SK-N-SH treated with all-trans-retinoic acid at 6 μM for 48 hours (cell line): Measurements from ENCODE around the gene THAP7.
"Not testable (repeated sequence)": the region's sequence is repeated elsewhere in the genome, so short reads cannot be mapped to it uniquely, and the experiment has no call there.

ENCODE experiments used
- ATAC-seq: fragments of 200-7000 bp; cut with Tn5 transposase; 3 replicates; pipeline ENCODE4 v1.9.1; 2020; ENCODE audit warnings: mild to moderate bottlenecking, moderate library complexity
- ARNTL ChIP-seq: fragments of 450-650 bp; formaldehyde crosslinking; IDR thresholded peaks from 2 replicates; pipeline ENCODE4 v1.5.0; 2020; ENCODE audit warnings: low read depth, mild to moderate bottlenecking, moderate library complexity, borderline replicate concordance
- BACH2 ChIP-seq: fragments of 250-450 bp; sonication (Bioruptor Pico); IDR thresholded peaks from 2 replicates; pipeline ENCODE4 v1.9.0; 2021; ENCODE audit warnings: mild to moderate bottlenecking, borderline replicate concordance
- ESRRG ChIP-seq: fragments of 250-450 bp; sonication (Bioruptor Pico); IDR thresholded peaks from 2 replicates; pipeline ENCODE4 v1.6.1; 2021; ENCODE audit warnings: mild to moderate bottlenecking
- GLIS3 ChIP-seq: fragments of 250-450 bp; sonication (Bioruptor Pico); IDR thresholded peaks from 2 replicates; pipeline ENCODE4 v1.5.0; 2020; ENCODE audit warnings: mild to moderate bottlenecking, moderate library complexity
- ISL1 ChIP-seq: fragments of 250-450 bp; sonication (Bioruptor Pico); IDR thresholded peaks from 2 replicates; pipeline ENCODE4 v2.1.2; 2022; ENCODE audit warnings: mild to moderate bottlenecking, moderate library complexity
- PPARA ChIP-seq: fragments of 250-450 bp; sonication (Bioruptor Pico); IDR thresholded peaks from 2 replicates; pipeline ENCODE4 v1.5.0; 2020; ENCODE audit warnings: mild to moderate bottlenecking, borderline replicate concordance
- RARB ChIP-seq: fragments of 250-450 bp; sonication (Bioruptor Pico); IDR thresholded peaks from 2 replicates; pipeline ENCODE4 v1.8.0; 2021; ENCODE audit warnings: mild to moderate bottlenecking, moderate library complexity
- SNAI2 ChIP-seq: fragments of 250-450 bp; sonication (Bioruptor Pico); IDR thresholded peaks from 2 replicates; pipeline ENCODE4 v1.5.0; 2020; ENCODE audit warnings: mild to moderate bottlenecking, moderate library complexity
- TOX ChIP-seq: fragments of 250-450 bp; sonication (Bioruptor Pico); IDR thresholded peaks from 2 replicates; pipeline ENCODE4 v1.8.0; 2021; ENCODE audit warnings: mild to moderate bottlenecking, moderate library complexity, borderline replicate concordance
- ZC3H10 ChIP-seq: fragments of 250-450 bp; sonication (Bioruptor Pico); IDR thresholded peaks from 2 replicates; pipeline ENCODE4 v1.5.1; 2021; ENCODE audit warnings: mild to moderate bottlenecking, moderate library complexity
- ZFP30 ChIP-seq: fragments of 450-650 bp; formaldehyde crosslinking; IDR thresholded peaks from 2 replicates; pipeline ENCODE4 v1.5.0; 2022; ENCODE audit warnings: mild to moderate bottlenecking, moderate library complexity
- ZNF565 ChIP-seq: fragments of 450-650 bp; formaldehyde crosslinking; conservative IDR thresholded peaks from 2 replicates; pipeline ENCODE4 v1.5.0; 2020; ENCODE audit warnings: low read depth, mild to moderate bottlenecking, moderate library complexity
- ZNF8 ChIP-seq: fragments of 450-650 bp; formaldehyde crosslinking; IDR thresholded peaks from 2 replicates; pipeline ENCODE4 v1.5.0; 2020; ENCODE audit warnings: mild to moderate bottlenecking, moderate library complexity
- TF ChIP-seq, protein P1 (sequence below): fragments of 250-450 bp; sonication (Bioruptor Pico); IDR thresholded peaks from 2 replicates; pipeline ENCODE4 v1.5.0; 2020; ENCODE audit warnings: mild to moderate bottlenecking, moderate library complexity
- TF ChIP-seq, protein P2 (sequence below): fragments of 250-450 bp; sonication (Bioruptor Pico); IDR thresholded peaks from 2 replicates; pipeline ENCODE4 v1.8.0; 2020; ENCODE audit warnings: mild to moderate bottlenecking, moderate library complexity, borderline replicate concordance
- TF ChIP-seq, protein P3 (sequence below): fragments of 250-450 bp; sonication (Bioruptor Pico); IDR thresholded peaks from 2 replicates; pipeline ENCODE4 v1.5.1; 2021; ENCODE audit warnings: mild to moderate bottlenecking, moderate library complexity
- TF ChIP-seq, protein P4 (sequence below): fragments of 250-450 bp; sonication (Bioruptor Pico); IDR thresholded peaks from 2 replicates; pipeline ENCODE4 v1.8.0; 2021; ENCODE audit warnings: low read depth, mild to moderate bottlenecking, moderate library complexity, borderline replicate concordance

The THAP7 gene

DNA sequence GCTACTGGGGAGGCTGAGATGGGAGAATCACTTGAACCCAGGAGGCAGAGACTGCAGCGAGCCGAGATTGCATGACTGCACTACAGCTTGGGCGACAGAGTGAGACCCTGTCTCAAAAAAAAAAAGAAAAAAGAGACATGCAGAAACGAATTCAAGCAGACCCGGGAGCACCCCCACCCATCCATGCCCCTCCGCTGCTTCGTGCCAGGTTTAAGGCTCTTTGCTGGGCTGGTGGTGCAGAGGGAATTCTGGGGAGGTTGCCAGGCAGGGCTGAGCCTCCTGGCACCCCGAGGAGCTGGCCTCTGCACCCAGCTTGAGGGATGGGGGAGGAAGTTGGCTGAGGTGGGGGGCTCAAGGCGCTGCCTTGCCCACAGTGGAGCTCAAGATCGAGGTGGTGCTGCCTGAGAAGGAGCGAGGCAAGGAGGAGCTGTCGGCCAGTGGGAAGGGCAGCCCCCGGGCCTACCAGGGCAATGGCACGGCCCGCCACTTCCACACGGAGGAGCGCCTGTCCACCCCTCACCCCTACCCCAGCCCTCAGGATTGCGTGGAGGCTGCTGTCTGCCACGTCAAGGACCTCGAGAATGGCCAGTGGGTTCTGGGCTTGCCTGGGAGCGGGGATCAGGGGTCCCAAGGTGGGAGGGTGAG is 28.9 kb downstream of the THAP7 start:
- ATAC-seq = no peak
- TF ChIP-seq ESRRG (CRISPR knock-in tag) (no peak), ZNF8 (no peak), PPARA (no peak), GLIS3 (no peak)
- TF ChIP-seq, protein P1, sequence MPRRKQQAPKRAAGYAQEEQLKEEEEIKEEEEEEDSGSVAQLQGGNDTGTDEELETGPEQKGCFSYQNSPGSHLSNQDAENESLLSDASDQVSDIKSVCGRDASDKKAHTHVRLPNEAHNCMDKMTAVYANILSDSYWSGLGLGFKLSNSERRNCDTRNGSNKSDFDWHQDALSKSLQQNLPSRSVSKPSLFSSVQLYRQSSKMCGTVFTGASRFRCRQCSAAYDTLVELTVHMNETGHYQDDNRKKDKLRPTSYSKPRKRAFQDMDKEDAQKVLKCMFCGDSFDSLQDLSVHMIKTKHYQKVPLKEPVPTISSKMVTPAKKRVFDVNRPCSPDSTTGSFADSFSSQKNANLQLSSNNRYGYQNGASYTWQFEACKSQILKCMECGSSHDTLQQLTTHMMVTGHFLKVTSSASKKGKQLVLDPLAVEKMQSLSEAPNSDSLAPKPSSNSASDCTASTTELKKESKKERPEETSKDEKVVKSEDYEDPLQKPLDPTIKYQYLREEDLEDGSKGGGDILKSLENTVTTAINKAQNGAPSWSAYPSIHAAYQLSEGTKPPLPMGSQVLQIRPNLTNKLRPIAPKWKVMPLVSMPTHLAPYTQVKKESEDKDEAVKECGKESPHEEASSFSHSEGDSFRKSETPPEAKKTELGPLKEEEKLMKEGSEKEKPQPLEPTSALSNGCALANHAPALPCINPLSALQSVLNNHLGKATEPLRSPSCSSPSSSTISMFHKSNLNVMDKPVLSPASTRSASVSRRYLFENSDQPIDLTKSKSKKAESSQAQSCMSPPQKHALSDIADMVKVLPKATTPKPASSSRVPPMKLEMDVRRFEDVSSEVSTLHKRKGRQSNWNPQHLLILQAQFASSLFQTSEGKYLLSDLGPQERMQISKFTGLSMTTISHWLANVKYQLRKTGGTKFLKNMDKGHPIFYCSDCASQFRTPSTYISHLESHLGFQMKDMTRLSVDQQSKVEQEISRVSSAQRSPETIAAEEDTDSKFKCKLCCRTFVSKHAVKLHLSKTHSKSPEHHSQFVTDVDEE (CRISPR knock-in tag) = no peak
- TF ChIP-seq, protein P2, sequence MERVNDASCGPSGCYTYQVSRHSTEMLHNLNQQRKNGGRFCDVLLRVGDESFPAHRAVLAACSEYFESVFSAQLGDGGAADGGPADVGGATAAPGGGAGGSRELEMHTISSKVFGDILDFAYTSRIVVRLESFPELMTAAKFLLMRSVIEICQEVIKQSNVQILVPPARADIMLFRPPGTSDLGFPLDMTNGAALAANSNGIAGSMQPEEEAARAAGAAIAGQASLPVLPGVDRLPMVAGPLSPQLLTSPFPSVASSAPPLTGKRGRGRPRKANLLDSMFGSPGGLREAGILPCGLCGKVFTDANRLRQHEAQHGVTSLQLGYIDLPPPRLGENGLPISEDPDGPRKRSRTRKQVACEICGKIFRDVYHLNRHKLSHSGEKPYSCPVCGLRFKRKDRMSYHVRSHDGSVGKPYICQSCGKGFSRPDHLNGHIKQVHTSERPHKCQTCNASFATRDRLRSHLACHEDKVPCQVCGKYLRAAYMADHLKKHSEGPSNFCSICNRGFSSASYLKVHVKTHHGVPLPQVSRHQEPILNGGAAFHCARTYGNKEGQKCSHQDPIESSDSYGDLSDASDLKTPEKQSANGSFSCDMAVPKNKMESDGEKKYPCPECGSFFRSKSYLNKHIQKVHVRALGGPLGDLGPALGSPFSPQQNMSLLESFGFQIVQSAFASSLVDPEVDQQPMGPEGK (CRISPR knock-in tag) = no peak

DNA sequence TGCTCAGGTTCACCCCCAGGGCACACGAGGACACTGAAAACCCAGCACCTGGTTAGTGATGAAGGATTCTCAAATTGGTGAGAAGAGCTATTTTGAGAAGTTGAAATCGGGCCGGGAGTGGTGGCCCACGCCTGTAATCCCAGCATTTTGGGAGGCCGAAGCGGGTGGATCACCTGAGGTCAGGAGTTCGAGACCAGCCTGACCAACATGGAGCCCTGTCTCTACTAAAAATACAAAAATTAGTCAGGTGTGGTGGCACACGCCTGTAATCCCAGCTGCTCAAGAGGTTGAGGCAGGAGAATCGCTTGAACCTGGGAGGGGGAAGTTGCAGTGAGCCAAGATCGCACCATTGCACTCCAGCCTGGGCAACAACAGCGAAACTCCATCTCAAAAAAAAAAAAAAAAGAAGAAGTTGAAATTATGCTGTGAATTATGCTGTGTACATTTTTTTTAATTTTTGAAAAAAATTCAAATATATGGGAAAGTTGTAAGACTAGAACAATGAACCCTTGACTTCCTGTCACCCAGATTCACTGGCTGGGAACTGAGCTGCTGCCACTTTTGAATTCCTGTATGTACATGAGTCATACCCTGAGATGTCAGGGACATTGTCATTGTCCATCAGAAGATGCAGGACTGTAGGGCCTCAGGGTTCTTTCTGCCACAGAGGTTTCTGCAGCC is 29.8 kb downstream of the THAP7 start:
- ATAC-seq = not testable (repeated sequence)

DNA sequence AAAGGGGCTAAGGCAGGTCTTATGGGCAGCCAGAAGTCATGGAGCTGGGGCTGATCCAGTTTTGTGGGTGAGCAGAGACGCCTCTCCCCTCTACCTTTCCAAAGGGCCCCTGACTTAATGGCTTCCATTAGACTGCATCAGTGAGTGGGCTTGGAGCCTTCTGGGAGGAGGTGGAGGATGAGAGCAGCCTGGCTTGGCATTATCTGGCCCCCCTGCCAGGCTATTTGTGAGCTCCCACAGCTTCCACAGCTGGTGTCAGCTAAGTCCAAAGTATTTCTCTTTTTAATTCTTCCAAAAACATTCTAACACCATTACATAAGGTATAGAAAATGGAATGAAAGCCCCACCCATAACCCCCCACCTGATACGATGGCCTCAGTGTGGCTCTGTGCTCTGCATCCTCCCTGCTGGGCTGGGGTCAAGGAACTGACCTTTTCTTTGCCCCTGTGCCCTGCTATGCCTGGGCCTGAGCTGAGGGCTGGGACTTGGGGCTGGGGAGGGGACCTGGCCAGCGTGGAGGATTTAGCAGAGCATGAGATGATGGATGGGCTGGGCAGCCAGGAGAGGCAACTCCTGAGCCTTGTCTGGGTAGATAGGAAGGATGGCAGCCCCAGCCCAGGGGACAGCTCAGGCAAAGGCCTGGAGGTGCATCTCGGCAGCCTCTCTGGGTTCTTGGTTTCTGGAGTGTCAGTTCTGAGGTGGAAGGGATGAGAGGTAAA is 30.8 kb downstream of the THAP7 start:
- no peak for ATAC-seq
- TF ChIP-seq RARB = no peak
- no peak for TF ChIP-seq ZNF565 (CRISPR knock-in tag)
- TF ChIP-seq, protein P2 (CRISPR knock-in tag) = no peak
- no peak for TF ChIP-seq TOX (CRISPR knock-in tag)
- TF ChIP-seq, protein P3, sequence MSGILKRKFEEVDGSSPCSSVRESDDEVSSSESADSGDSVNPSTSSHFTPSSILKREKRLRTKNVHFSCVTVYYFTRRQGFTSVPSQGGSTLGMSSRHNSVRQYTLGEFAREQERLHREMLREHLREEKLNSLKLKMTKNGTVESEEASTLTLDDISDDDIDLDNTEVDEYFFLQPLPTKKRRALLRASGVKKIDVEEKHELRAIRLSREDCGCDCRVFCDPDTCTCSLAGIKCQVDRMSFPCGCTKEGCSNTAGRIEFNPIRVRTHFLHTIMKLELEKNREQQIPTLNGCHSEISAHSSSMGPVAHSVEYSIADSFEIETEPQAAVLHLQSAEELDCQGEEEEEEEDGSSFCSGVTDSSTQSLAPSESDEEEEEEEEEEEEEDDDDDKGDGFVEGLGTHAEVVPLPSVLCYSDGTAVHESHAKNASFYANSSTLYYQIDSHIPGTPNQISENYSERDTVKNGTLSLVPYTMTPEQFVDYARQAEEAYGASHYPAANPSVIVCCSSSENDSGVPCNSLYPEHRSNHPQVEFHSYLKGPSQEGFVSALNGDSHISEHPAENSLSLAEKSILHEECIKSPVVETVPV = no peak
- TF ChIP-seq ZC3H10 (CRISPR knock-in tag) = no peak

DNA sequence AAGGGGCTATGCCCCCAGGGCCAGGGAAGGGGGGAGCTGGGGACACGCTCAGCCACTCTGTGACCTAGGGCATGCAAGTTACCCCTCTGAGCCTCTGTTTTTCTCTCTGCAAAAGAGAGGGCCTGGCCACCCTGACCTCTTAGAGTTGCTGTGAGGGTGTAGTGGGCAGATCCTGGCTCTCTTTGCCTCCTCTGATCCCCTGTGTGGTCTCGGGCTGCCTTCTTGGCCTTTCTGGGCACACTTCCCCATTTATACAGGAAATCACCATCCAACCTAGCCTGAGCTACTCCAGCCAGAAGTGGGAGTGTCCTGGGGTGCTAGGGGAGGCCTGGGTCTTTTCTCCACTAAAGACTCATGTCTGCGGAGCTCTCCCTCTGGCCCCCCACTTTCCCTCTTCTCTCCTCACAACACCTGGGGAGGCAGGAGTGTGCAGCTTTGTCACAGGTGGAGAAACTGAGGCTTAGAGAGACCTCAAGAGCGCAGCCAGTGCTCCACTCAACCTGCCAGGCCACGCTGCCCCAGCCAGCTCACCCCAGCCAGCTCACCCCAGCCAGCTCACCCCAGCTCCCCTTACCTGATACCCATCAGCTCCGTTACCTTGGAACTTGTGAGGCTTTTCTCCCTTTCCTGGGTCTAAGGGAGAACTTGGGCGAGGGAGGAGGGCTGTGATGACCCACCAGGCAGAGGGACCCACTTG is 33.5 kb downstream of the THAP7 start:
- TF ChIP-seq SNAI2 (CRISPR knock-in tag) (no peak), BACH2 (CRISPR knock-in tag) (no peak), ZNF565 (CRISPR knock-in tag) (no peak)
- ATAC-seq = no peak

DNA sequence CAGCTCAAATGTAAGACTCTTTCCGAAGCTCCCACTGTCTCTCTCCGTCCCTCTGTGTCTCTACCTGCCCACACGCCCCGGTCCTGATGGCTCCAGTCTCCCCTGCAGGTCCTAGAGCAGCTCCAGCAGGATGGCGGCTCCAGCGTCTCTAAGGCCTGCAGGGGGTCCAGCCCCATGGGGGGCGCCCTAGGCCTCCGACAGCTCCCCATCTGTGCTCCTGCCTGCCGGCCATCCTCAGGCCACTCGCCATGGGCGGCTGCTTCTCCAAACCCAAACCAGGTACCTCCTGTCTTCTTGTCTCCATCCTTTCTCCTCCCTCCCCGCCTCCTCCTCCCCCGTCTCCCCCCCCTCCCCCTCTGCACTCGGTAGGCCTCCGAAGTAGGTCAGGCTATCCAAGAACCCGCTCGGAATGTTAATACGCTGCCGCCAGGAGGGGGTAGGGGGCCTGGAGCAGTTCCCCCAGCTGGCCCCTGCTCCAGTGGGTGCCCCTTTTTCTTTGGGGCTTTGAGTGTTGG is 34.2 kb downstream of the THAP7 start:
- ATAC-seq = no peak
- TF ChIP-seq ARNTL = no peak
- TF ChIP-seq, protein P3 = no peak
- TF ChIP-seq, protein P2 (CRISPR knock-in tag) = no peak
- TF ChIP-seq ZFP30 (CRISPR knock-in tag) = no peak
- TF ChIP-seq, protein P4, sequence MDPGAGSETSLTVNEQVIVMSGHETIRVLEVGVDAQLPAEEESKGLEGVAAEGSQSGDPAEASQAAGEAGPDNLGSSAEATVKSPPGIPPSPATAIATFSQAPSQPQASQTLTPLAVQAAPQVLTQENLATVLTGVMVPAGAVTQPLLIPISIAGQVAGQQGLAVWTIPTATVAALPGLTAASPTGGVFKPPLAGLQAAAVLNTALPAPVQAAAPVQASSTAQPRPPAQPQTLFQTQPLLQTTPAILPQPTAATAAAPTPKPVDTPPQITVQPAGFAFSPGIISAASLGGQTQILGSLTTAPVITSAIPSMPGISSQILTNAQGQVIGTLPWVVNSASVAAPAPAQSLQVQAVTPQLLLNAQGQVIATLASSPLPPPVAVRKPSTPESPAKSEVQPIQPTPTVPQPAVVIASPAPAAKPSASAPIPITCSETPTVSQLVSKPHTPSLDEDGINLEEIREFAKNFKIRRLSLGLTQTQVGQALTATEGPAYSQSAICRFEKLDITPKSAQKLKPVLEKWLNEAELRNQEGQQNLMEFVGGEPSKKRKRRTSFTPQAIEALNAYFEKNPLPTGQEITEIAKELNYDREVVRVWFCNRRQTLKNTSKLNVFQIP (CRISPR knock-in tag) = no peak
- TF ChIP-seq BACH2 (CRISPR knock-in tag) = no peak
- no peak for TF ChIP-seq GLIS3
- TF ChIP-seq ISL1 (CRISPR knock-in tag) = no peak
